HG03159 (cell line): Measurements from ENCODE around the gene SPANXC.
"Not testable (repeated sequence)": the region's sequence is repeated elsewhere in the genome, so short reads cannot be mapped to it uniquely, and the experiment has no call there.

ENCODE experiments used
- ATAC-seq: cut with Tn5 transposase; IDR thresholded peaks from one replicate; pipeline ENCODE4 v1.9.1; 2021; ENCODE audit warnings: mild to moderate bottlenecking, moderate library complexity; ENCODE audit not compliant: unreplicated experiment

Gene SPANXC, protein sequence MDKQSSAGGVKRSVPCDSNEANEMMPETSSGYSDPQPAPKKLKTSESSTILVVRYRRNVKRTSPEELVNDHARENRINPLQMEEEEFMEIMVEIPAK

DNA sequence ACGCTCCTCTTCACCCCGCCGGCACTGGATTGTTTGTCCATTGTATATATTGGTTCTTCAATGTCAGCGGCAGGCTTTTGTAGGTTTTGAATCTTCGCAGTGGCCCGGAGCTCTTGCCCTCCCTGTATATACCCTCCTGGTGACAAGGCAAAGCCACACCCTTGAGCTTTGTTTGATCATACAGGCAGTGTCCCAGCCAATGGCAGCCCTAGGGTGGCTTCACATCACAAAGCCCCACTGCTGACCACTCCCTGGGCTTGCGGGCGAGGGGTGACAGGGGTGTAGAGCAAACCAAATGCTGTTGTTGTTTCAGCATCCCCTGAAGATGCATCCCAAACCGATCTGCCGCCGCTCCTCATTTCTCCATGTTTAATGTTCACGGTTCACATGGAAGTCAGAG, at the start of gene SPANXC:
Gene SPANXC (minus strand): TSS at position 101 of the 400 bp plus-strand sequence. CDS start 60 bp downstream, at position 41.
- not testable (repeated sequence) for ATAC-seq

DNA sequence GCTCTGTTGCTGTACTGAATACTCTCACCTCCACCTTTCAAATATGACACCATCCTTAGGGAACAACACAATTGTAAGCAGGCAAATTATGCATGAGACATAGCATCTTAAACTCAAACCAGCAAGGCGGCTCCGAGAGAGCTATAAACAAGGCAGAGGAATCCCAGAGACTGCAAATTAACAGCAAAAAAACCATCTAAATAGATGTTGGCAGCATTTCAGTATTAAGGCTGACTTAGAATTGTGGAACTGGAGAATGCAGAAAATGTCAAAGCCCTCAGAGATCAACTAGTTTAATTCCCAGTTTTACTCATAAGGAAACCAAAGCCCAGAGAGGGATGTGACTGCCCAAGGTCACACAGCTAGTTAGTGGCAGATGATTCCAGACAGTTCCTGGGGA, 37.2 kb upstream of the SPANXC start:
- no peak for ATAC-seq

DNA sequence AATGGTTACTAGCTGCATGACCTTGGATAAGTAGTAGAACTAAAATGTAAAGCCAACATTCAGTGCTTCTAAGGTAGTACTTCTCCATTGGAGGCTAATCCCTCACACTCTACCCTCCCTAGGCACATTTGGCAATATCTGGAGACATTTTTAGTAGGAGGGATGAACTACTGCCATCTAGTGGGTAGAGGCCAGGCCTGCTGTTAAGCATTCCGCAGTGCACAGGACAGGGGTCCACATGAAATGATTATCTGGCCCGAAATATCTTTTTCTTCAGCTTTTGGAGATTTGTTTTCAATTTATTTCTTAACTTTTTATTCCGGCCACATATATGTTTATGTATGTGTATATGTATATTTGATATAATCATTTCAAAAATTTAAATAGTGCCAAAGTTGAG, 36.0 kb upstream of the SPANXC start:
- peak; percentile 64 for ATAC-seq

DNA sequence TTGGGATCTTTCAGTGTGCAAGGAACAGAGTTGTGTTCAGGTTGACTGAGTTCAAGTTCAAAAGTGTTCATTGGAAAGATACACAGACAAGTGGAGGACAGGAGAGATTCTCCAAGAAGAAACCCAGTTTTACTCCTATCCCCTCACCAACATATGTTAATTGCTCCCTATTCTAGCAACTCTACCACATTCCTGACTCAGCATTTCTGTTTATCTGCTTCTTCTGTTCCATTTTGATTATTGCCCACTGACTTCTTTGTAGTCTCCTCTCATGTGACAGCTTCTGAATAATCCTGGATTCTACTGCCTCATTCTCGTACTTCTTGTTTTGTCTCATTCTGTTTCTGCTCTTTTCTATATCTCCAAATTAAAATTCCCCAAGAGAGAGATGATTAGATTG, 15.8 kb upstream of the SPANXC start:
- no peak for ATAC-seq

DNA sequence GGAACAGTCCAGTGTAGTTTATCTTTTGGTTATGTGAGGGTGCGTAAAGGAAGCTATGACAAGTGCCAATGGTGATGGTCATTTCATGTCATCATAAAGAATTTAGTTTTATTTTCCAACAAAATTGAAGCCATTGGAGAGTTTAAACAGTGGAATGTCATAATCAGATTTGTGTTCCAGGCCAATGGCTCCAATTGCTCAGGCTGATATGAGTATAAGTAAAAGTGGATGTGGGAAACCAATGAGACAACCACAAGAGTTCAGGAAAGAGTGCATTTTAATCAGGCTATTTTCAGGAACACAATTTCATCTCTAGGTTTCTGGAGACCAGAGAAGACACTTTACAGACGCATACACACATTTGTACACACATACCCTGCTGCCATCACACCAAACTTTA, 20.7 kb downstream of the SPANXC start:
- ATAC-seq: no peak

DNA sequence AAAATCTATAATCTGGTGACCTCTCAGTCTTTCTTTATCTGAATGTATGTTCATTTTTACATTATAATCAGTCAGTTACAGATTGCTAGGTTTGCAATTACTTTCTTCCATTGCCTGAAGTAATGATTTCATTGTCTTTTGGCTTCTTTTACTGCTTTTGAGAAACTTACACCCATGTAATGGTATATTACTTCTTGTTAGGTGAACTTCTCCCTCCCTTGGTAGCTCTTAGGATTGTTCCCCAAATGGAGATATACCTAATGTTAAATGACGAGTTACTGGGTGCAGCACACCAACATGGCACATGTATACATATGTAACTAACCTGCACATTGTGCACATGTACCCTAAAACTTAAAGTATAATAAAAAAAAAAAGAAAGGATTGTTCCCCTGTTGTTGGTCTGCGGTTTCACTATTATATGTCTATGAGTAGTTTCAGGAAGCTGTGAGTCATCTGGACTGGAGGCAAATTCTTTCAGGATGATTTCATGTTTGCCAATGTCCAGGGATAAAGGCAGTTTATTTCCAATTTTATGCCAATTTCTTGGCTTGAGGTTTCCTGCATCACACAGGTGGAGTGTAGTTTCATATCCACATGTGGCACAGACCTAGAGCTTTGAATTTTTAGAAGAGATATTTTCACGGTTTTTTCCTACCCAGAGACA, 21.8 kb downstream of the SPANXC start:
- no peak for ATAC-seq

DNA sequence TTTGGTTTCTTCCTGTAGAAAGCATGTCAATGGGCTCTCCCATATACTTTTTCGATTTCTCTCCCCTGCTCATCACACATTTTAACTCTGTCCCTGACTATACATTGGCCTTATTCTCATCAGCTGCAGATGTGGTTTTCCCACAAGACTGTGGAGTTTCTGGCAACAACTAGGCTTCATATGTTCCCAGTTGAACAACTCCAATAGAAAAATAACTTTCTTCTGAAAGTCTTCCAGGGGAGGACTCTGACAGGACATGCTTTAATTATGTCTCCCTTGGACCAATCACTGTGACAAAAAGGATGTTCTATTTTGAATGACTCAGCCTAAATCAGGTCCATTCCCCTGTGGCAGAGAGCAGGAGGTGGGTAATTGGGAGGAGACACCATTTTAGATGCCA, 28.1 kb downstream of the SPANXC start:
- no peak for ATAC-seq

DNA sequence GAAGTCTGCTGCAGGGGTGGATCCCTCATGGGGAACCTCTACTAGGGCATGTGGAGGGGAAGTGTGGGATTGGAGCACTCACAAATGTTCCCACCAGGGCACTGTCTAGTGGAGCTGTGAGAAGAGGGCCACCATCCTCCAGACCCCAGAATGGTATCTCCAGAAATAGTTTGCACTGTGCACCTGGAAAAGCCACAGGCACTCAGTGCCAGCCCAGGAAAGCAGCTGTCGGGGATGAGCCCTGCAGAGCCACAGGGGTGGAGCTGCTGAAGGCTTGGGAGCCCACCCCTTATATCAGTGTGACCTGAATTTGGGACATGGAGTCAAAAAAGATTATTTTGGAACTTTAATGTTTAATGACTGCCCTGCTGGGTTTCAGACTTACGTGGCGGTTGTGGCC, 40.4 kb downstream of the SPANXC start:
- no peak for ATAC-seq
